Osteocyte (in vitro differentiated cells): ENCODE data around the gene TMEM164. TPM values are rescaled to one million over a fixed set of nuclear protein-coding genes. Genes with fewer than 3 reads are reported as not detected.

ENCODE experiments used
- DNase-seq: peaks from one replicate; pipeline ENCODE4 v3.0.0; 2021; ENCODE audit warnings: mixed read lengths; ENCODE audit not compliant: unreplicated experiment; ENCODE audit errors: extremely low spot score
- H3K27ac Mint-ChIP-seq: one replicate; pipeline ENCODE4 v1.8.0; 2021; ENCODE audit warnings: mild to moderate bottlenecking, mixed read lengths; ENCODE audit not compliant: unreplicated experiment
- H3K27me3 Mint-ChIP-seq: one replicate; pipeline ENCODE4 v1.8.0; 2021; ENCODE audit warnings: mixed read lengths; ENCODE audit not compliant: unreplicated experiment
- H3K36me3 Mint-ChIP-seq: one replicate; pipeline ENCODE4 v1.8.0; 2021; ENCODE audit warnings: mixed read lengths; ENCODE audit not compliant: unreplicated experiment
- H3K4me1 Mint-ChIP-seq: one replicate; pipeline ENCODE4 v1.8.0; 2021; ENCODE audit warnings: mixed read lengths; ENCODE audit not compliant: unreplicated experiment
- H3K4me3 Mint-ChIP-seq: one replicate; pipeline ENCODE4 v1.8.0; 2021; ENCODE audit warnings: mild to moderate bottlenecking, moderate library complexity, mixed read lengths; ENCODE audit not compliant: unreplicated experiment
- H3K9me3 Mint-ChIP-seq: one replicate; pipeline ENCODE4 v1.8.0; 2021; ENCODE audit warnings: mixed read lengths; ENCODE audit not compliant: unreplicated experiment
- total RNA-seq: library from RNA; stranded (reverse); gene quantifications from 2 replicates; pipeline ENCODE4 v1.2.1, GENCODE V29; 2021
- TF ChIP-seq, protein P1 (sequence below): fragments of 200-600 bp; sonication (generic); IDR thresholded peaks from 2 replicates; pipeline ENCODE4 v1.5.0; 2021; ENCODE audit warnings: antibody characterized with exemption, mild to moderate bottlenecking, moderate library complexity

TMEM164 gene
- total RNA-seq, 1 donor from 2014 or later = 12.9 TPM

DNA sequence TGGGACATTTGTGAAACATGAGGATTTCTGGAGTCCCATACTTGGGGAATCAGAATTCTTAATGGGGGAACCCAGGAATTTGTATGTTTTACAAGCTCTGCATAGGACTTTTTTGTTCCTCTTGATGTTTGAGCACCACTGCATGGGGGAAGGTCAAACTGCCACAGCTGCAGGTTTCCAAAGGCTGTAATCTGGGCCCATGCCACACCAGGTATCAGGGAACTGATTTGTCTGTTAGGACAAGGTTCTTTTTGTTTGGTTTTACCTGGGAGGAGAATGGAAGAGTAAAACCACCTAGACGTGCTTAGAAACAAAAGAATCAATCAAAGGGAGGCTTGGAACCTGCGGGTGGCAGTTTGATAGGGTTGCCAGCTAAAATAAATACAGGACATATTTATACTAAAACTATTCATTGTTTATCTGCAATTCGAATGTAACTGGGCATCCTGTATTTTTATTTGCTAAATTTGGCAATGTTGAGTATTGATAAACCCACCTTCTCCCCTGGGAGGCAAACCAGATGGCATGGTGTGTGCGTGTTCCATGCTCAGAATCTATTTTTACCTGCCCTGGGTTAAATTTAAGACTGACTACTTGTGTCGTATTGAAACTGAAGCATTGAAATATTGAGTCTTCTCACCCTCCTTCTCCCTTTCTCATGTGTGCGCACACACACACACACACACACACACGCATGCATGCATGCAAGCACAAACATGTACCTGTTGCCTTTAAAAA, 63.7 kb downstream of the TMEM164 start:
- peaks cover under 1% of the 10 kb centered on the region for H3K9me3 Mint-ChIP-seq
- no peaks in the 10 kb centered on the region for H3K27me3 Mint-ChIP-seq
- H3K4me1 Mint-ChIP-seq = peaks cover under 1% of the 10 kb centered on the region
- no peak for DNase-seq
- H3K4me3 Mint-ChIP-seq = no peak overlapping the region
- TF ChIP-seq, protein P1, sequence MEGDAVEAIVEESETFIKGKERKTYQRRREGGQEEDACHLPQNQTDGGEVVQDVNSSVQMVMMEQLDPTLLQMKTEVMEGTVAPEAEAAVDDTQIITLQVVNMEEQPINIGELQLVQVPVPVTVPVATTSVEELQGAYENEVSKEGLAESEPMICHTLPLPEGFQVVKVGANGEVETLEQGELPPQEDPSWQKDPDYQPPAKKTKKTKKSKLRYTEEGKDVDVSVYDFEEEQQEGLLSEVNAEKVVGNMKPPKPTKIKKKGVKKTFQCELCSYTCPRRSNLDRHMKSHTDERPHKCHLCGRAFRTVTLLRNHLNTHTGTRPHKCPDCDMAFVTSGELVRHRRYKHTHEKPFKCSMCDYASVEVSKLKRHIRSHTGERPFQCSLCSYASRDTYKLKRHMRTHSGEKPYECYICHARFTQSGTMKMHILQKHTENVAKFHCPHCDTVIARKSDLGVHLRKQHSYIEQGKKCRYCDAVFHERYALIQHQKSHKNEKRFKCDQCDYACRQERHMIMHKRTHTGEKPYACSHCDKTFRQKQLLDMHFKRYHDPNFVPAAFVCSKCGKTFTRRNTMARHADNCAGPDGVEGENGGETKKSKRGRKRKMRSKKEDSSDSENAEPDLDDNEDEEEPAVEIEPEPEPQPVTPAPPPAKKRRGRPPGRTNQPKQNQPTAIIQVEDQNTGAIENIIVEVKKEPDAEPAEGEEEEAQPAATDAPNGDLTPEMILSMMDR = no peak
- no peak overlapping the region for H3K27ac Mint-ChIP-seq
- H3K36me3 Mint-ChIP-seq = no peaks in the 10 kb centered on the region

DNA sequence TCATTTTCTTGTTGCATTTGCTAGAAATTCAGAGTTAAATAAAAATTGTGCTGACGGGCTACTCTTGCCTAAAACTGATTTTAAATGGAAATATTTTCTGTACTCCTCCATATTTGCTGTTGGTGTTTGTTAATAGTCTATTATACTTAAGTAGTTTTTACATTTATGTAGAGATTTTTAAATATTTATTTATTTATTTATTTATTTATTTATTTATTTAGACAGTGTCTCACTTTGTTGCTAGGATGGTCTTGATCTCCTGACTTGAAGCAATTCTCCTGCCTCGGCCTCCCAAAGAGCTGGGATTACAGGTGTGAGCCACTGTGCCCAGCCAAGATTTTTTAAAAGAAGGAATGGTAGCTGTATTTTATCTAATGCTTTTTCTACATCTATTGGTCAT, 68.1 kb downstream of the TMEM164 start:
- H3K4me1 Mint-ChIP-seq = no peaks in the 10 kb centered on the region
- no peak overlapping the region for H3K4me3 Mint-ChIP-seq
- peaks cover 5% of the 10 kb centered on the region for H3K36me3 Mint-ChIP-seq
- no peak for DNase-seq
- H3K27ac Mint-ChIP-seq = no peak overlapping the region
- H3K9me3 Mint-ChIP-seq = peaks cover 7% of the 10 kb centered on the region
- TF ChIP-seq, protein P1 = no peak
- no peaks in the 10 kb centered on the region for H3K27me3 Mint-ChIP-seq

DNA sequence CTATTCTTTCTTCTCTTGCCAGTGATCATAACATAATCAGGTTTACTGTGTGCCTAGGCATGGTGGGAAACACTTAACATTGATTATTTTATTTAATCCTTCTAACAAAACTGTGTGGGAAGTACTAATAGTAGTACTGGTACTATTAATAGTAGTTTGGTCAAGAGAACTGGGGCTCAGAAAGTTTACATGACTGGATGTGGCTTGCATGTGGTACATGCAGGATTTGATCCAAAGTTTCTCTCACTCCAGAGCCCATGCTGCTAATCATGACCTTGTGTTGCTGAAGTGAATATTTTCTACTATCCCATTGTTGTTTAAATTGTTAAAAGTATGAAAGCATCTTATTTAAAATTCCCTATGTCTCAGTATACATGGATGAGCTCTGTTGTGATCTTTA, 78.4 kb downstream of the TMEM164 start:
- no peaks in the 10 kb centered on the region for H3K36me3 Mint-ChIP-seq
- TF ChIP-seq, protein P1 = no peak
- no peak for DNase-seq
- H3K27me3 Mint-ChIP-seq = no peaks in the 10 kb centered on the region
- no peak overlapping the region for H3K4me3 Mint-ChIP-seq
- peaks cover 5% of the 10 kb centered on the region for H3K9me3 Mint-ChIP-seq
- no peak overlapping the region for H3K27ac Mint-ChIP-seq
- peaks cover 6% of the 10 kb centered on the region for H3K4me1 Mint-ChIP-seq

DNA sequence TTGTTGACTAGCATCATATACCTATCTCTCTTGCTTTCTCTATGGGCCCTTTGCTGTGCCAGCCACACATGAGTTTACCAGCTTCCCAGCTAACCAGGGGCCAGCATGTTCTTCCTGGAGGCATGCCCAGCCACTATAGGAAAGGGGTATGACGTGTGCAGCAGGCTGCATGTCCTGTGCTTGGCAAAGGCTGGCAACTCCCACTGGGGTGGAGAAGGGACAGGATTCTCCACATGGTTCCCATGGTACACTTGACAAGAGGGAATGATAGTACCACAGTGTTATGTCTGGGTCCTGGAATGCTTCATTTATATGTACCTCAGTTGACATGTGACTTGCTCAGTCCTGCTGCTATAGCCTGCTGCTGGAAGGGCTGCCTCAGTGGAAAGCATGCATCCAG, 78.8 kb downstream of the TMEM164 start:
- DNase-seq = no peak
- TF ChIP-seq, protein P1 = no peak
- Mint-ChIP-seq H3K4me3 (no peak overlapping the region), H3K27ac (no peak overlapping the region), H3K27me3 (no peaks in the 10 kb centered on the region), H3K36me3 (no peaks in the 10 kb centered on the region), H3K4me1 (peaks cover 9% of the 10 kb centered on the region), H3K9me3 (peaks cover under 1% of the 10 kb centered on the region)

DNA sequence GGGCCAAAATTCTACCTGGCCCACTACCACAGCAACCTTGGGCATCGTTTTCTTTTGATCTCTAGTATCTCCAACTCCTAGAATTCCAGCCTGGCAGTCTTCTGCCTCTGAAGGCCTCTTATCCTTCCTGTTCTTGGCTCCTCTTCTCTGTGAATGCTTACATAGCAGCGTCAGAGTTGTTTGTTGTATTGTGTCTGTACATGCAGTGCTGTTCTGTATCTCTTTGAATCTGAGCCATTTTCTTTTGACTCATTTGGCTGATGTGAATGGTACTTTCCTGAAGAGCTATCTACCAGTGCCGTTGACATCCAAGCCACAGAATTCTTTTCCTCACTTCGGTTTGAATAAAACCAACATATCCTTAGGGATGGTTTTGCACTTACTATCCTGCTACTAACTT, 79.2 kb downstream of the TMEM164 start:
- no peaks in the 10 kb centered on the region for H3K27me3 Mint-ChIP-seq

More for the DNA sequence above, 79.2 kb downstream of the TMEM164 start:
- DNase-seq = no peak
- H3K9me3 Mint-ChIP-seq = no peaks in the 10 kb centered on the region
- no peaks in the 10 kb centered on the region for H3K36me3 Mint-ChIP-seq
- H3K27ac Mint-ChIP-seq = no peak overlapping the region
- peaks cover 13% of the 10 kb centered on the region for H3K4me1 Mint-ChIP-seq
- TF ChIP-seq, protein P1 = no peak
- no peak overlapping the region for H3K4me3 Mint-ChIP-seq
